ENCODE results near the gene PTPA.
"Not testable (repeated sequence)": the region's sequence is repeated elsewhere in the genome, so short reads cannot be mapped to it uniquely, and the experiment has no call there.

PTPA gene

DNA sequence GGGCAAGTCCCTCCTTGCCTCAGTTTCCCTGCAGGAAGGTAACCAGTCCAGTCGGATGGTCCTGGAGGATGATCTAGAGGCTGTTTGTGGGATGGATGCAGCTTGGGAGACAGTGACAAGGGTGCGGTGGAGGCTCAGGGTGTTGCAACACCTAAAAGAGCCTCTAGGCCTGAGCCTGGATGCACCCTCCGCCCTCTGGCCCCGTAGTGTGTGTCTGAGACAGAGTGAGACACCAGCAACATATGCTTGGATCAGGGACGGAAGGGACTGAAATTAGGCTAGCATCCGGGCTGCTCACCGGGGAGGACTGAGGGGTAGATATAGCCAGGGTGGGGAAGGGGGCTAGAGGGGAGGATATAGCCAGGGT lies 1.7 kb upstream of the PTPA start:
- no peaks in the 10 kb centered on the region for H3K9me3 ChIP-seq
- H3K27me3 ChIP-seq (ENCODE audit: low read depth): no peaks in the 10 kb centered on the region
- H3K4me1 ChIP-seq: peaks cover 10% of the 10 kb centered on the region
- peak in 1 of 2 experiments; percentile 57 for DNase-seq (ENCODE audit: low spot score in 2 of 2)
- no peaks in the 10 kb centered on the region for H3K36me3 ChIP-seq (replicated peaks)
- no peak overlapping the region for H3K4me3 ChIP-seq
- in situ Hi-C loops (cut with MboI; ENCODE audit: low sequenced_read_pairs): no loop called here

DNA sequence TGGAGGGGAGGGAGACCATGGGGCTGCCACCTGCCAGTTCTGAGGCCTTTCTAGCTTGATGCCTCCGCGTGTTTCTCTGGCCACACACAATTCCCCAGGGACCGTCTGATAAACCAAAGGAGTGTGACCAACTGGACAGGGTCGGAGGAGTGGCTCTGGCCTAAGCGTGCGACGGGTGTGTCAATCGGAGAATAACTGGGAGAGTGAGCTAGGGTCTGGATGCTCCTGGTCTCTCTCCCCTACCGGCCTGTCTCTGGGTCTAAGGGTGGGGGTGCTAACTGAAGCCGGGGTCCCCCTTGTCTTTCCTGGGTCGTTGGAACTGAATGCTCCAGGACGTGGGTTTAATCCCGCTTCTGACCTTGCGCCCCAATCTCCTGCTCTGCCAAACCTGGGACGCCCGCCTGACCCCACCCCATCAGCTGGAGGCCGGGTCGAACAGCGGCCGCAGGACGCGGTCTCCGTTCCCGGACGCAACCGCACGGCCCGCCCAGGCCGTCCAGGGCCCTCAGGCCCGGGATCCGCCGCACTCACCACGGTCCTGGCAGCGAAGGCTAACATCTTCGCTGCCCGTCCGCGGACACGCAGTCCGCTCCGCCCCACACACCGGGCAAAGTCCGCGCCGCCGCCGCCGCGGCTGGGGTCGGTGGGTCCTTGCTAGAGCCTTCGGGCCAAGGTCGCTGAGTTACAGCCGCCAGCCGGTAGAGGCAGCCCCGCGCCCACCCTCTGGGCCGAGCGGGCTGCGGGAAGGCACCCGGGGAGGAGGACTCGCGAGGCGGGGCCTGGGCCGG lies 1.1 kb upstream of the PTPA start:
- H3K27me3 ChIP-seq (ENCODE audit: low read depth): no peaks in the 10 kb centered on the region
- H3K4me1 ChIP-seq: peaks cover 10% of the 10 kb centered on the region
- peak; percentile 13 to 29 for DNase-seq (ENCODE audit: low spot score in 2 of 2)
- in situ Hi-C loops (cut with MboI; ENCODE audit: low sequenced_read_pairs): no loop called here
- H3K36me3 ChIP-seq (replicated peaks): no peaks in the 10 kb centered on the region
- peak overlapping the region; percentile 95 for H3K4me3 ChIP-seq
- no peaks in the 10 kb centered on the region for H3K9me3 ChIP-seq

DNA sequence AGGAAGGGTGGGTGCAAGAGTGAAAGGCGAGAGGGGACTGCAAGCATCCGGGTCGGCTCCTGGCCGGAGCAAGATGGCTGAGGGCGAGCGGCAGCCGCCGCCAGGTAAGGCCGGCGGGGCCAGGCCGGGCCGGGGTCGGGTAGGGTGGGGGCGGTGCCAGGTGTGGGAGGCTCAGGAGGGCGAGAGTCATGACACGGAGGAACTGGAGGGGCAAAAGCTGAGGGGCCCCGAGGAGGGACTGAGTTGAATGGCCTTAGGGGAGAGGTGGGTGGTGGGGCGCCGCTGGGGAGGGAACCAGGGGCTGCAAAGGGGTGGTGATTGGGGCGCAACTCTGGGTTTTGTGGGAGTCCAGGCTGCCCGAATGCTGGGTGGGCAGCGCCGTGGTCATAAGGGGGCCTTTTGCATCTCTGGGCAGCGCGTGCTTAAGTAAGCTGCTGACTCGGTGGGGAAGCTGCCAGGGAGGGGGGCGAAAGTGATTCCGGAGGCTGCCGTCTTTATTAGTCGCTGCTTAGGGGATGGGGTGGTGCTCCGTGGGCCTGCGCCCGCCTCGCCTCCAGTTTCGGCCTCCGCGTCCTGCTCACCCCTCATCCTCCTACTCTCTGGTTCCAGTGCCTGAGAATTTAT lies 425 bp downstream of the PTPA start:
- DNase-seq (ENCODE audit: low spot score in 2 of 2): peak; percentile 11 to 67

DNA sequence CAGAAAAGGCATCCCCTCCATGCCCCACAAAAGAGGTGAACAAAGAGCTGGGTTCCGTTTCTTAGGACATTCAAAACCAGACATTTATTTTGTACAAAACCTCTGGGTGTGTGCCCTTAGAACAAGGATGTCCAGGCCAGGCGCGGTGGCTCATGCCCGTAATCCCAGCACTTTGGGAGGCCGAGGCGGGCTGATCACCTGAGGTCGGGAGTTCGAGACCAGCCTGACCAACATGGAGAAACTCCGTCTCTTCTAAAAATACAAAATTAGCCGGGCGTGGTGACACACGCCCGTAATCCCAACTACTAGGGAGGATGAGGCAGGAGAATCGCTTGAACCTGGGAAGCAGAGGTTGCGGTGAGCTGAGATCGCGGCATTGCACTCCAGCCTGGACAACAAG lies 1.3 kb downstream of the PTPA start:
- H3K36me3 ChIP-seq (replicated peaks); H3K27me3 ChIP-seq (ENCODE audit: low read depth); DNase-seq (ENCODE audit: low spot score in 2 of 2); in situ Hi-C loops (cut with MboI; ENCODE audit: low sequenced_read_pairs); H3K9me3 ChIP-seq; H3K4me1 ChIP-seq: not testable (repeated sequence)
- peak overlapping the region; percentile 95 for H3K4me3 ChIP-seq

More for the DNA sequence above, 425 bp downstream of the PTPA start:
- Histone ChIP-seq H3K4me1 (peaks cover 10% of the 10 kb centered on the region), H3K4me3 (peak overlapping the region; percentile 95), H3K9me3 (no peaks in the 10 kb centered on the region), H3K27me3 (ENCODE audit: low read depth) (no peaks in the 10 kb centered on the region), H3K36me3 (replicated peaks) (no peaks in the 10 kb centered on the region)
- in situ Hi-C loops (cut with MboI; ENCODE audit: low sequenced_read_pairs): no loop called here

DNA sequence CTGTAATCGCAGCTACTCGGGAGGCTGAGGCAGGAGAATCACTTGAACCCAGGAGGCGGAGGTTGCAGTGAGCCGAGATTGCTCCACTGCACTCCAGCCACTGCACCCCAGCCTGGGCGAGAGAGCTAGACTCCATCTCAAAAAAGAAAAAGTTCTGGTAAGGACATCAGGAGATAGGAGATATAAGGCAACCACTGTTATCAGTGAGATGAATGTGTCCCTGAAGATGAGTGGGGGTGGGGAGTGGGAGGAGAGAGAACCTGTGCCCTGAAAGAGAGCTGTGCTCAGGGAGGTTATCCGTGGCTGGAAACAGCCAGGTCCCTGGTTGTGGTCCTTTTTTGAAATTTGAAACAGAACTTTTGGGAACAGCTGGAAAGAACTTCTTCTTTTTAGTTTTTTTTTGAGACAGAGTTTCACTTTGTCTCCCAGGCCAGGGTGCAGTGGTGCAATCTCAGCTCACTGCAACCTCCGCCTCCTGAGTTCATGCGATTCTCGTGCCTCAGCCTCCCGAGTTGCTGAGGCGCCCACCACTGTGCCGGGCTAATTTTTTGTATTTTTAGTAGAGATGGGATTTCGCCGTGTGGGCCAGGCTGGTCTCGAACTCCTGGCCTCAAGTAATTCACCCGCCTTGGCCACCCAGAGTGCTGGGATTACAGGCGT lies 2.6 kb downstream of the PTPA start:
- Histone ChIP-seq H3K36me3 (replicated peaks) (no peaks in the 10 kb centered on the region), H3K9me3 (peaks cover 3% of the 10 kb centered on the region; the same call in 1 of the 2 replicates), H3K4me3 (no peak overlapping the region), H3K4me1 (peaks cover 10% of the 10 kb centered on the region), H3K27me3 (ENCODE audit: low read depth) (no peaks in the 10 kb centered on the region)
- in situ Hi-C loops (cut with MboI; ENCODE audit: low sequenced_read_pairs): no loop called here
- DNase-seq (ENCODE audit: low spot score in 2 of 2): no peak

DNA sequence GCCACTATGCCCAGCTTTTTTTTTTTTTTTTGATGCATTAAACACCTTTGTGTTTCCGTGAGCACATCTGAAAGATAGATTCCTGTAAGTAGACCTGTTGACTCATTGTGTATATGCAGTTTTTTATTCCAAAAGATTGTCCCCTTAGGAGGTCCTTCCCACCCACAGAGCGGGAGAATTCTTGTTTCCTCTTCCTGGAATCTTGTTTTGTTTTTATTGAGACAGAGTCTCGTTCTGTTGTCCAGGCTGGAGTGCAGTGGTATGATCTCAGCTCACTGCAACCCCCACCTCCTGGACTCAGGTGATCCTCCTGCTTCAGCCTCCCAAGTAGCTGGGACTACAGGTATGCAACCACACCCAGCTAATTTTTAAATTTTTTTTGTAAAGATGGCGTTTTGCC lies 7.6 kb downstream of the PTPA start:
- no peaks in the 10 kb centered on the region for H3K4me1 ChIP-seq
- peaks cover 11% of the 10 kb centered on the region for H3K36me3 ChIP-seq (replicated peaks)
- H3K4me3 ChIP-seq: no peak overlapping the region
- peaks cover 3% of the 10 kb centered on the region; the same call in 1 of the 2 replicates for H3K9me3 ChIP-seq
- no peak for DNase-seq (ENCODE audit: low spot score in 2 of 2)
- H3K27me3 ChIP-seq (ENCODE audit: low read depth): no peaks in the 10 kb centered on the region
- in situ Hi-C loops (cut with MboI; ENCODE audit: low sequenced_read_pairs): no loop called here

DNA sequence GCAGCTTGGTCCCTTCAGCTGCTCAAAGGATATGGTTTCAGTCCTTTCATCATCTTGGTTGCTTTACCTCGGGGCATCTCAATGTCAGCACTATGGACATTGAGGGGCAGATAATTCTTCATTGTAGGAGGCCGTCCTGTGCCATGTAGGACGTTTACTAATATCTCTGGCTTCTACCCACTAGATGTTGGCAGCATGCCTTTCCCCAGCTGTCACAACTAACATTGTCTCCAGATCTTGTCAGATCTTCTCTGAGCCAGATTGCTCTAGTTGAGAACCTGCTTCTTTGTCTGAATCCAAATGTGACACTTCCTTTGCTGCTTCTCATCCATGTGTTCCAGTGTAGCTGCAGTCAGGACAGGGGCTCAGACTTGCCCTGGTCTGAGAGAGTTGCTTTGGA lies 10.3 kb downstream of the PTPA start:
- no peaks in the 10 kb centered on the region for H3K27me3 ChIP-seq (ENCODE audit: low read depth)

DNA sequence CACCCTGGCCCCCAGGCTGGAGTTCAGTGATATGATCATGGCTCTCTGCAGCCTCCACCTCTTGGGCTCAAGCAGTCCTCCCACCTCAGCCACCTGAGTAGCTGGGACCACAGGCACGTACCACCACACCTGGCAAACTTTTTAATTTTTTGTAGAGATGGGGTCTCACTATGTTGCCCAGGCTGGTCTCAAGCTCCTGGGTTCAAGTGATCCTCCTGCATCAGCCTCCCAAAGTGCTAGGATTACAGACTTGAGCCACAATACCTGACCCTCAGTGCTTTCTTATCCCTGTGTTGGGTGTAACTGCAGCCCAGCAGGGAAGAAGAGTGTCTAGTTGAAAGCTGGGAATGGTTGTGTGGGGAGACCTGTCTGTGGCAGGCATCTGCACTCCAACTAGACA lies 10.9 kb downstream of the PTPA start:
- no peaks in the 10 kb centered on the region for H3K4me1 ChIP-seq
- peaks cover 16% of the 10 kb centered on the region for H3K36me3 ChIP-seq (replicated peaks)
- no peaks in the 10 kb centered on the region for H3K27me3 ChIP-seq (ENCODE audit: low read depth)
- H3K9me3 ChIP-seq: peaks cover 3% of the 10 kb centered on the region; the same call in 1 of the 2 replicates
- in situ Hi-C loops (cut with MboI; ENCODE audit: low sequenced_read_pairs): no loop called here
- no peak overlapping the region for H3K4me3 ChIP-seq
- DNase-seq (ENCODE audit: low spot score in 2 of 2): no peak

More for the DNA sequence above, 10.3 kb downstream of the PTPA start:
- Histone ChIP-seq H3K4me1 (no peaks in the 10 kb centered on the region), H3K36me3 (replicated peaks) (peaks cover 14% of the 10 kb centered on the region), H3K9me3 (peaks cover 3% of the 10 kb centered on the region; the same call in 1 of the 2 replicates), H3K4me3 (no peak overlapping the region)
- in situ Hi-C loops (cut with MboI; ENCODE audit: low sequenced_read_pairs): no loop called here
- DNase-seq (ENCODE audit: low spot score in 2 of 2): no peak

DNA sequence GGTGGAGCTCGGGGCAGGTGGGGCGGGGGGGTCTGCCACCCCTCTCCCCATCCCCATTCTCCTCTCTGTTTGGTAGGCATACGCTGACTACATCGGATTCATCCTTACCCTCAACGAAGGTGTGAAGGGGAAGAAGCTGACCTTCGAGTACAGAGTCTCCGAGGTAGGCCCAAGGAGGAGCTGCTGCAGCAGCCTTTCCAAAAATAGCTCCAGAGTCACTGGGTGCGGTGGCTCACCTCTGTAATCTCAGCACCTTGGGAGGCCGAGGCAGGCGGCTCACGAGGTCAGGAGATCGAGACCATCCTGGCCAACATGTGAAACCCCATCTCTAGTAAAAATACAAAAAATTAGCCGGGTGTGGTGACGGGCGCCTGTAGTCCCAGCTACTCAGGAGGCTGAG lies 11.8 kb downstream of the PTPA start:
- H3K4me1 ChIP-seq; H3K4me3 ChIP-seq; in situ Hi-C loops (cut with MboI; ENCODE audit: low sequenced_read_pairs); H3K9me3 ChIP-seq; H3K27me3 ChIP-seq (ENCODE audit: low read depth); DNase-seq (ENCODE audit: low spot score in 2 of 2): not testable (repeated sequence)
- H3K36me3 ChIP-seq (replicated peaks): peaks cover 19% of the 10 kb centered on the region

DNA sequence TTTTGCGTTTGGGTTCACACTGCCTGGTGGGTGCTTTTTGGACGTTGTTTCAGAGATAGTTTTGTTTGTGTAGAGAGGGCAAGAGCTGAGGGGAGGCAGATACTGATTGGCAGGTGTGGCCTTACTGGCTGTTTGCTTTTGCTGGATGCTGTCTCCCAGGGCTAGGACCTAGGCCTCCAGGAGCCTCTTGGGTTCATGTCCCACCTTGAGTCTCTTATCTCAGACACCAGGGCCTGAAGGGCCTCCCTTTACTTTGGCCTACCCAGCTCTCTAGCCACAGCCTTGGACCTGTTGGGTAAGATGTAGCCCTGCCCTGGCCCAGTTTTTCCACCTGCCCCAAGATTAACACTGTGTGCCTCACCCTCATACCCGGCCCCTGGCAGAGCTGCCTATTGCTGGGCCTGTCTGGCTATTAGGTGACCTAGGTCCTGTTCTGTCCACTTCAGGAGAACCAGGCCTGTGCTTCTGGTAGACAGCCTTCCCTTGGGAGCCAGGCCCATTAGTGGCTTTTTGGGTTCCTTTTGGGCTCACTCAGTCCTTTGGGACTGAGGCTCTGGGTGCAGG lies 13.4 kb downstream of the PTPA start:
- in situ Hi-C loops (cut with MboI; ENCODE audit: low sequenced_read_pairs): no loop called here
- Histone ChIP-seq H3K9me3 (no peaks in the 10 kb centered on the region), H3K36me3 (replicated peaks) (peaks cover 19% of the 10 kb centered on the region), H3K4me3 (no peak overlapping the region), H3K4me1 (no peaks in the 10 kb centered on the region), H3K27me3 (ENCODE audit: low read depth) (no peaks in the 10 kb centered on the region)
- no peak for DNase-seq (ENCODE audit: low spot score in 2 of 2)

DNA sequence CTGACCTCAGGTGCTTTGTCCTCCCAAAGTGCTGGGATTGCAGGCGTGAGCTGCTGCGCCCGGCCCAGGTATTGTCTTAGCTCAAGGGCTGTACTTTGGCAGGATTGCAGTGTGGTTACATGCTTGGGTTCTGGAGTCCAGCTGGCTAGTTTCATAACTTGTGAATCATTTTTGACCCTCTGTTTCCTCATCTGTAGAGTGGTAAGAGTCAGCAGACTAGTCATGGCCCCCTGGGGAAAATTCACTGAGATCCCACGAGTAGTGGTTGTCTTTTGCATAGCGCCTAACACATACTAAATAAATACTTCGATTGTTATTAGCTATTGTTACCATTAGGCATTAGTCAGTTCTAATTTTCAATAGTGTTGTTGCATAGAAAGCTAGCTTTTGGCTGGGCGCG lies 14.3 kb downstream of the PTPA start:
- H3K9me3 ChIP-seq: no peaks in the 10 kb centered on the region
- in situ Hi-C loops (cut with MboI; ENCODE audit: low sequenced_read_pairs): no loop called here
- H3K4me3 ChIP-seq: no peak overlapping the region
- no peaks in the 10 kb centered on the region for H3K4me1 ChIP-seq
- H3K36me3 ChIP-seq (replicated peaks): peaks cover 19% of the 10 kb centered on the region
- no peak for DNase-seq (ENCODE audit: low spot score in 2 of 2)
- no peaks in the 10 kb centered on the region for H3K27me3 ChIP-seq (ENCODE audit: low read depth)

DNA sequence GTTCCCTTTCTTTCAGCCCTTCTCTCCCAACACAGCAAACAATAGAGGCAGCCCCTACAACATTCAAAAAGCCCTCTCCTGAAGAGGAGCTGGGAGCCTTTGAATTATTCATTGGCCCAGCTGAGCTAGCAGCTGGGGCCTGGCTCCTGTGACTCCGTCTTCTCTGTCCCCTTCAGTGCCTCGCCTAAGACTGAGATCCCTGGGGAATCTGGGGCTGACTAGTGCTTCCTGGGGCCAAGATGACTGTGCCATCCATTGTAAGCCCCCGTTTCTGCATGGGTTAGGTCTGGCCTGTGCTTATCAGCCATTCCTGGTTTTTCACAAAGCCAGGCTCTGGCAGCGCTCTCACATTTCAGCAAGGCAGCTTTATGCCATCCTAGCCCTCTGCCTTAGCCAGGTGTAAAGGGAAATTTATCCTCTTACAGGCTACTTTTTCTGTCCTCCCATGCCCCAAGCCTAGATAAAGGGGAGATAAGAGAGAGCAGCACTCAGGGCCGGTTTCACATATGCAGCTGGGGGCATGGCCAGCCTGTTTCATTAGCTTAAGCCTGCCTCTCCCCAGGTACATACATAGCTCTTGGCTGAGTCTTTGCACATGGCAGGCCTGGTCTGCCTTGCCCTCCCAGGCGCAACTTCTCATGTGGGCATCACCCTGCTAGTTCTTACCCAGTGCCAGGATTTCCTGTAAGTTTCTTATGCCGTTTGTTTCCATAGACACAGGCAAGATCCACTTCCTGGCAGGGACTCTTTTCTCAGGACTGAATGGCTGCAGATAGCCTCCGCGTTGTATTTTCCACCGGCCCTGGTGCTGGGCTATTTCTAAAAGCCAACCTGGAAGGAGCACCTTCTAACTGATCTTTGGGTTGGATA lies 15.8 kb downstream of the PTPA start:
- in situ Hi-C loops (cut with MboI; ENCODE audit: low sequenced_read_pairs): no loop called here
- Histone ChIP-seq H3K4me3 (no peak overlapping the region), H3K4me1 (no peaks in the 10 kb centered on the region), H3K9me3 (no peaks in the 10 kb centered on the region), H3K27me3 (ENCODE audit: low read depth) (no peaks in the 10 kb centered on the region), H3K36me3 (replicated peaks) (peaks cover 11% of the 10 kb centered on the region)
- DNase-seq (ENCODE audit: low spot score in 2 of 2): no peak

DNA sequence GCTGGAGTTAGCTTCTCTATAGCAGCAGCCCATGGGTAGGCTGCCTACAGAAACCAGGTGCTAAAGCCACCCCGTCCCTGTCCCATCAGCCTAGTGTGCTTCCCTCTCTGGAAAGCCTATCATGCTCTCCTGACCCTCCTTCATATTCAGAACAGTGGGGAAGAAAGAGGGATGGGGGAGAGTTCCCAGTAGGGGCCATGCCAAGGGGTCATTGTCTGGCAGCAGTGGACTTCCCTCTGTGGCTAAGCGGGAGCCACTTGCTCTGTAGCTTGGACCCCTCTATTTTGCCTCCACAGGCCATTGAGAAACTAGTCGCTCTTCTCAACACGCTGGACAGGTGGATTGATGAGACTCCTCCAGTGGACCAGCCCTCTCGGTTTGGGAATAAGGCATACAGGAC lies 17.5 kb downstream of the PTPA start:
- in situ Hi-C loops (cut with MboI; ENCODE audit: low sequenced_read_pairs): no loop called here
- H3K36me3 ChIP-seq (replicated peaks): peaks cover 13% of the 10 kb centered on the region

More for the DNA sequence above, 17.5 kb downstream of the PTPA start:
- H3K27me3 ChIP-seq (ENCODE audit: low read depth): no peaks in the 10 kb centered on the region
- H3K4me3 ChIP-seq: no peak overlapping the region
- no peak for DNase-seq (ENCODE audit: low spot score in 2 of 2)
- H3K4me1 ChIP-seq: no peaks in the 10 kb centered on the region
- no peaks in the 10 kb centered on the region for H3K9me3 ChIP-seq

Measured in HAP-1 (cell line).